ENCODE results near the gene RALGDS.

DNA sequence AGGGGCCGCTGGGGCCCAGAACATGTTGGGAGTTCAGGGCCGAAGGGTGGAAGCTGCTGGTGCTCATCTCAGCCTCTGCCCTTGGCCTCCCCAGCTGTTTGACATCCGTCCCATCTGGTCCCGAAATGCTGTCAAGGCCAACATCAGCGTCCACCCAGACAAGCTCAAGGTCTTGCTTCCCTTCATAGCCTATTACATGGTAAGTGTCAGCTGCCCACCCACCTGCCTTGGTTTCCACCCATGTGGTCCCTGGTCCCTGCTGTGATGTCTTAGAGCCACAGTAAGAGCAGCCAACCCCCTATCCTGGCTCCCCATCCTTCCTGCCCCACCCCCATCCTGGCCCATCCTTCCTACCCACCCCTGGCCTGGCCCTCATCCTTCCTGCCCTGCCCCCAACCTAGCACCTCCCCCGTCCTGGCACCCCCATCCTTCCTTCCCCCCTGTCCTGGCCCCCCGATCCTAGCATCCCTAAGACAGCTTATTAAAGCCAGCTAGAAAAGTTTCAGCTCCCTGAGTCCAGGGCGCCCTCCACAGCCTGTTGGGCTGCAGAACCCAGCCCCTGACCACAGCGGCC is 69.0 kb downstream of the RALGDS start:
- no peak for TF ChIP-seq CTCF (IDR thresholded peaks at IDR 0.05)
- no peak for TF ChIP-seq ZFX (IDR thresholded peaks at IDR 0.05; ENCODE audit: borderline replicate concordance)
